Lung (tissue), 12 donors: Measurements from ENCODE around the gene OPCML. TPM values are rescaled to one million over a fixed set of nuclear protein-coding genes. Genes with fewer than 3 reads are reported as not detected.

ENCODE experiments used
- ATAC-seq: fragments of 200-7000 bp; cut with Tn5 transposase; one replicate; pipeline ENCODE4 v1.9.1; 2020; ENCODE audit warnings: moderate number of reproducible peaks; ENCODE audit not compliant: insufficient read depth, low FRiP score
- DNase-seq, 3 donors: peaks; one replicate each; pipeline ENCODE4 v3.0.0-alpha.2; 2013 to 2017
- H3K27ac ChIP-seq, 2 donors: one replicate each; pipeline ENCODE4 v1.5.1; 2013; ENCODE audit warnings: mild to moderate bottlenecking in 2 of 2, moderate library complexity in 2 of 2, control low read depth in 1 of 2, inconsistent platforms in 1 of 2, low read depth in 1 of 2, low read length in 1 of 2
- H3K27me3 ChIP-seq, 3 donors: one replicate each; pipeline ENCODE4 v1.5.1; 2013; ENCODE audit warnings: low read length in 2 of 3; ENCODE audit not compliant: control insufficient read depth in 3 of 3, insufficient read depth in 3 of 3
- H3K36me3 ChIP-seq, 4 donors: one replicate each; pipeline ENCODE4 v1.5.1; 2013; ENCODE audit warnings: low read length in 4 of 4, mild to moderate bottlenecking in 1 of 4, moderate library complexity in 1 of 4; ENCODE audit not compliant: control insufficient read depth in 4 of 4, insufficient read depth in 4 of 4
- H3K4me1 ChIP-seq, 5 donors: one replicate each; pipeline ENCODE4 v1.5.1; 2013; ENCODE audit warnings: low read length in 5 of 5, mild to moderate bottlenecking in 2 of 5, moderate library complexity in 1 of 5; ENCODE audit not compliant: control insufficient read depth in 5 of 5, insufficient read depth in 5 of 5
- H3K4me3 ChIP-seq: one replicate; pipeline ENCODE4 v1.5.1; 2013; ENCODE audit warnings: mild to moderate bottlenecking, control low read depth, moderate library complexity
- H3K9ac ChIP-seq, 2 donors: one replicate each; pipeline ENCODE4 v1.5.1; 2013; ENCODE audit warnings: low read length in 2 of 2, control low read depth in 1 of 2; ENCODE audit not compliant: insufficient read depth in 1 of 2
- H3K9me3 ChIP-seq, 4 donors: one replicate each; pipeline ENCODE4 v1.5.1; 2013; ENCODE audit warnings: low read length in 3 of 4, mild to moderate bottlenecking in 1 of 4, moderate library complexity in 1 of 4; ENCODE audit not compliant: control insufficient read depth in 4 of 4, insufficient read depth in 3 of 4
- WGBS, 2 donors: extraction: QIAGEN DNeasy Blood & Tissue Kit; methylation state at CpG; one replicate each; pipeline ENCODE4 v1.1.7; 2013; 5-methylcytosine and 5-hydroxymethylcytosine counted together
- polyA plus RNA-seq, 2 donors: library from polyadenylated mRNA; stranded (reverse); fragments of 200-250 nt; gene quantifications; one replicate each; pipeline ENCODE4 v1.2.1, GENCODE V29; 2013
- total RNA-seq, 2 donors: library from RNA; depleted of rRNA in 1 of 2; stranded (reverse); fragments of >200 nt in 1 of 2; gene quantifications; one replicate each; pipeline ENCODE4 v1.2.1, GENCODE V29; 2014 to 2021
- TF ChIP-seq, protein P1 (sequence below): IDR thresholded peaks from 2 replicates; pipeline ENCODE4 v1.5.1; 2012; ENCODE audit warnings: mild to moderate bottlenecking; ENCODE audit errors: control extremely low read depth, extremely low read depth
- donor health status: control.
- donor health status: control.
- donor health status: Bipolar disorder and iron deficiency.
- donor health status: healthy.
- donor health status: DM: yes; HTN: yes; CAD: no.

Gene OPCML
- total and polyA plus RNA-seq, 4 donors = 0.49 to 0.74 TPM; not detected in 2

GRCh38 chr11:132559331-132560036 is 972.8 kb downstream of the OPCML start:
- Histone ChIP-seq H3K9ac (no peak overlapping the region), H3K4me3 (no peak overlapping the region), H3K9me3 (no peaks in the 10 kb centered on the region), H3K4me1 (peaks cover 0 to 21% (median 3%) of the 10 kb centered on the region in 5 donors), H3K27me3 (no peaks in the 10 kb centered on the region), H3K27ac (no peak overlapping the region), H3K36me3 (no peaks in the 10 kb centered on the region)
- no peak for ATAC-seq
- TF ChIP-seq, protein P1, sequence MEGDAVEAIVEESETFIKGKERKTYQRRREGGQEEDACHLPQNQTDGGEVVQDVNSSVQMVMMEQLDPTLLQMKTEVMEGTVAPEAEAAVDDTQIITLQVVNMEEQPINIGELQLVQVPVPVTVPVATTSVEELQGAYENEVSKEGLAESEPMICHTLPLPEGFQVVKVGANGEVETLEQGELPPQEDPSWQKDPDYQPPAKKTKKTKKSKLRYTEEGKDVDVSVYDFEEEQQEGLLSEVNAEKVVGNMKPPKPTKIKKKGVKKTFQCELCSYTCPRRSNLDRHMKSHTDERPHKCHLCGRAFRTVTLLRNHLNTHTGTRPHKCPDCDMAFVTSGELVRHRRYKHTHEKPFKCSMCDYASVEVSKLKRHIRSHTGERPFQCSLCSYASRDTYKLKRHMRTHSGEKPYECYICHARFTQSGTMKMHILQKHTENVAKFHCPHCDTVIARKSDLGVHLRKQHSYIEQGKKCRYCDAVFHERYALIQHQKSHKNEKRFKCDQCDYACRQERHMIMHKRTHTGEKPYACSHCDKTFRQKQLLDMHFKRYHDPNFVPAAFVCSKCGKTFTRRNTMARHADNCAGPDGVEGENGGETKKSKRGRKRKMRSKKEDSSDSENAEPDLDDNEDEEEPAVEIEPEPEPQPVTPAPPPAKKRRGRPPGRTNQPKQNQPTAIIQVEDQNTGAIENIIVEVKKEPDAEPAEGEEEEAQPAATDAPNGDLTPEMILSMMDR = no peak
- WGBS, 2 donors = 32 to 45% methylated on average over 5 of the region's 5 CpGs
- DNase-seq = no peak

DNA sequence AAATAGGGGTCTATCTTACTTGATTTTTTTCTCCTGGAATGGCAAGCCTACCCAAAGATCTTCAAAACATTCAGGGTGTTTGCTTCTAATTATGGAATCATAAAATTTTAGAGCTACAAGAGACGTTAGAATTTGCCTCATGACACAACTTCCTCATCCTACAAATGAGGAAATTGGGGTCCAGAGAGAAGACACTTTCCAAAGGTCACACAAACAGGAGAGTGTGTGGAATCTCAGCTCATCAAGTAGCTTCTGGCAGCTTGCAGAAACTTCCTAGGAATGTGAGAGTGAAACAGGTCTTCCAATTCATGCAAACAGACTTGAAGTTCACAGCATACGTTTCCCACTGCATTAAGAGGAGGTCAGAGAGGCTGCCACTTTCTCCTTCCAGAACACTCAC is 976.0 kb downstream of the OPCML start:
- H3K4me1 ChIP-seq = peaks cover 0 to 12% (median 3%) of the 10 kb centered on the region in 5 donors
- ATAC-seq = no peak
- 14 to 29% methylated on average over 2 of the region's 2 CpGs for WGBS, 2 donors
- H3K9me3 ChIP-seq = no peaks in the 10 kb centered on the region
- no peaks in the 10 kb centered on the region for H3K36me3 ChIP-seq
- no peak for DNase-seq
- H3K4me3 ChIP-seq = no peak overlapping the region
- H3K27me3 ChIP-seq = no peaks in the 10 kb centered on the region
- TF ChIP-seq, protein P1 = no peak
- no peak overlapping the region for H3K9ac ChIP-seq
- no peak overlapping the region for H3K27ac ChIP-seq

- DNase-seq = no peak
- Histone ChIP-seq H3K36me3 (no peaks in the 10 kb centered on the region), H3K4me1 (peaks cover 0 to 12% (median 3%) of the 10 kb centered on the region in 5 donors), H3K9ac (no peak overlapping the region), H3K4me3 (no peak overlapping the region), H3K27ac (no peak overlapping the region), H3K27me3 (no peaks in the 10 kb centered on the region), H3K9me3 (no peaks in the 10 kb centered on the region)
- WGBS, 2 donors = 88 to 89% methylated on average over 3 of the region's 3 CpGs
- TF ChIP-seq, protein P1 = no peak
- no peak for ATAC-seq
Measured at GRCh38 chr11:132555617-132556016, 976.7 kb downstream of the OPCML start.
